NK-92 (cell line): ENCODE measurements around the gene WFDC10B.
"Not testable (repeated sequence)": the region's sequence is repeated elsewhere in the genome, so short reads cannot be mapped to it uniquely, and the experiment has no call there.

Source experiments
- DNase-seq: peaks from one replicate; lab custom pipeline; 2025; ENCODE audit not compliant: unreplicated experiment; lab: John Stamatoyannopoulos, UW

WFDC10B gene

GRCh38 chr20:45704969-45705637 lies at the start of gene WFDC10B:
TSS of gene WFDC10B (minus strand) at chr20:45705019. CDS start at chr20:45685992, 19,027 bp downstream.
- no peak for DNase-seq

- DNase-seq: no peak
Observed at GRCh38 chr20:45752746-45753145, 47.9 kb upstream of the WFDC10B start.

GRCh38 chr20:45751721-45752120 lies 46.9 kb upstream of the WFDC10B start:
- DNase-seq: no peak

- DNase-seq: no peak
Observed at GRCh38 chr20:45745015-45745414, 40.2 kb upstream of the WFDC10B start.

- no peak for DNase-seq
Observed at GRCh38 chr20:45742596-45742995, 37.8 kb upstream of the WFDC10B start.

- no peak for DNase-seq
Observed at GRCh38 chr20:45735988-45736387, 31.2 kb upstream of the WFDC10B start.

GRCh38 chr20:45735552-45735951 lies 30.7 kb upstream of the WFDC10B start:
- no peak for DNase-seq

GRCh38 chr20:45732199-45732598 lies 27.4 kb upstream of the WFDC10B start:
- no peak for DNase-seq

GRCh38 chr20:45727044-45727443 lies 22.2 kb upstream of the WFDC10B start:
- no peak for DNase-seq

GRCh38 chr20:45725134-45725533 lies 20.3 kb upstream of the WFDC10B start:
- DNase-seq: no peak

- DNase-seq: no peak
Observed at GRCh38 chr20:45722047-45722446, 17.2 kb upstream of the WFDC10B start, which contains the start of gene SPINT4. TSS of gene SPINT4 (plus strand) at chr20:45722347. CDS start at chr20:45722368, 21 bp downstream.

- DNase-seq: not testable (repeated sequence)
Observed at GRCh38 chr20:45716141-45716688, 11.4 kb upstream of the WFDC10B start.

GRCh38 chr20:45701873-45702272 lies 2.9 kb downstream of the WFDC10B start, which contains the start of gene WFDC13:
TSS of gene WFDC13 (plus strand) at chr20:45702038. CDS start at chr20:45702124, 86 bp downstream.
- no peak for DNase-seq

GRCh38 chr20:45701104-45701503 lies 3.7 kb downstream of the WFDC10B start:
- no peak for DNase-seq

- no peak for DNase-seq
Observed at GRCh38 chr20:45695496-45695895, 9.3 kb downstream of the WFDC10B start.

- not testable (repeated sequence) for DNase-seq
Observed at GRCh38 chr20:45693346-45693745, 11.5 kb downstream of the WFDC10B start.

GRCh38 chr20:45685896-45686295 lies 18.9 kb downstream of the WFDC10B start:
- no peak for DNase-seq

- no peak for DNase-seq
Observed at GRCh38 chr20:45679650-45680049, 25.2 kb downstream of the WFDC10B start.

GRCh38 chr20:45672765-45673164 lies 32.1 kb downstream of the WFDC10B start:
- no peak for DNase-seq

GRCh38 chr20:45670139-45670538 lies 34.7 kb downstream of the WFDC10B start, which contains the start of gene WFDC11:
TSS of gene WFDC11 (minus strand) at chr20:45670239. CDS start at chr20:45650600, 19,639 bp downstream.
- DNase-seq: no peak

- DNase-seq: not testable (repeated sequence)
Observed at GRCh38 chr20:45657038-45657437, 47.8 kb downstream of the WFDC10B start.

GRCh38 chr20:45651726-45652125 lies 53.1 kb downstream of the WFDC10B start:
- DNase-seq: not testable (repeated sequence)
